Right renal pelvis (tissue), 4 donors: ENCODE measurements around the gene HUWE1. TPM values are rescaled to one million over a fixed set of nuclear protein-coding genes. Genes with fewer than 3 reads are reported as not detected.
A peak's percentile ranks its signal among the peaks of the same experiment; 100 is the strongest.

Source experiments
- DNase-seq, 4 donors: peaks; one replicate each; pipeline ENCODE4 v3.0.0-alpha.2; 2013; ENCODE audit warnings: low read depth in 4 of 4, low spot score in 3 of 4, missing footprints in 1 of 4
- polyA plus RNA-seq, 4 donors: library from polyadenylated mRNA; unstranded; fragments of 120-200 nt; gene quantifications; one replicate each; pipeline ENCODE4 v1.2.1, GENCODE V29; 2013; ENCODE audit not compliant: insufficient read length in 4 of 4

Gene HUWE1
- polyA plus RNA-seq, 4 donors, result 122 to 149 (median 134) TPM

GRCh38 chrX:53694642-53695041 is 8.1 kb upstream of the HUWE1 start:
- no peak for DNase-seq

- DNase-seq, result no peak
Observed at GRCh38 chrX:53688300-53688699, 1.8 kb upstream of the HUWE1 start.

GRCh38 chrX:53685711-53686110 is 808 bp downstream of the HUWE1 start:
- no peak for DNase-seq

- DNase-seq, result no peak
Observed at GRCh38 chrX:53684415-53685192, 1.9 kb downstream of the HUWE1 start.

- peak; percentile 87 to 96 (median 92) for DNase-seq
Observed at GRCh38 chrX:53683556-53684414, 2.7 kb downstream of the HUWE1 start.

- no peak for DNase-seq
Observed at GRCh38 chrX:53682885-53683555, 3.5 kb downstream of the HUWE1 start.

GRCh38 chrX:53681661-53682060 is 4.9 kb downstream of the HUWE1 start:
- no peak for DNase-seq

GRCh38 chrX:53678667-53679066 is 7.9 kb downstream of the HUWE1 start:
- no peak for DNase-seq

GRCh38 chrX:53677286-53677685 is 9.2 kb downstream of the HUWE1 start:
- no peak for DNase-seq

GRCh38 chrX:53674581-53674980 is 11.9 kb downstream of the HUWE1 start:
- no peak for DNase-seq

GRCh38 chrX:53669258-53669657 is 17.3 kb downstream of the HUWE1 start:
- no peak for DNase-seq

- no peak for DNase-seq
Observed at GRCh38 chrX:53666171-53666570, 20.3 kb downstream of the HUWE1 start.

GRCh38 chrX:53660004-53660403 is 26.5 kb downstream of the HUWE1 start:
- DNase-seq, result no peak

GRCh38 chrX:53659039-53659438 is 27.5 kb downstream of the HUWE1 start:
- DNase-seq, result no peak

GRCh38 chrX:53656845-53657244 is 29.7 kb downstream of the HUWE1 start:
- DNase-seq, result no peak

- no peak for DNase-seq
Observed at GRCh38 chrX:53654376-53654775, 32.1 kb downstream of the HUWE1 start.

GRCh38 chrX:53644751-53645150 is 41.8 kb downstream of the HUWE1 start:
- no peak for DNase-seq

- DNase-seq, result no peak
Observed at GRCh38 chrX:53642337-53642736, 44.2 kb downstream of the HUWE1 start.

- no peak for DNase-seq
Observed at GRCh38 chrX:53639257-53639656, 47.3 kb downstream of the HUWE1 start.

- DNase-seq, result no peak
Observed at GRCh38 chrX:53637479-53637878, 49.0 kb downstream of the HUWE1 start.

GRCh38 chrX:53631156-53631555 is 55.4 kb downstream of the HUWE1 start:
- no peak for DNase-seq
